ENCODE results near the gene GAB2.
A peak's percentile ranks its signal among the peaks of the same experiment; 100 is the strongest.
"Not testable (repeated sequence)": the region's sequence is repeated elsewhere in the genome, so short reads cannot be mapped to it uniquely, and the experiment has no call there.

The GAB2 gene

DNA sequence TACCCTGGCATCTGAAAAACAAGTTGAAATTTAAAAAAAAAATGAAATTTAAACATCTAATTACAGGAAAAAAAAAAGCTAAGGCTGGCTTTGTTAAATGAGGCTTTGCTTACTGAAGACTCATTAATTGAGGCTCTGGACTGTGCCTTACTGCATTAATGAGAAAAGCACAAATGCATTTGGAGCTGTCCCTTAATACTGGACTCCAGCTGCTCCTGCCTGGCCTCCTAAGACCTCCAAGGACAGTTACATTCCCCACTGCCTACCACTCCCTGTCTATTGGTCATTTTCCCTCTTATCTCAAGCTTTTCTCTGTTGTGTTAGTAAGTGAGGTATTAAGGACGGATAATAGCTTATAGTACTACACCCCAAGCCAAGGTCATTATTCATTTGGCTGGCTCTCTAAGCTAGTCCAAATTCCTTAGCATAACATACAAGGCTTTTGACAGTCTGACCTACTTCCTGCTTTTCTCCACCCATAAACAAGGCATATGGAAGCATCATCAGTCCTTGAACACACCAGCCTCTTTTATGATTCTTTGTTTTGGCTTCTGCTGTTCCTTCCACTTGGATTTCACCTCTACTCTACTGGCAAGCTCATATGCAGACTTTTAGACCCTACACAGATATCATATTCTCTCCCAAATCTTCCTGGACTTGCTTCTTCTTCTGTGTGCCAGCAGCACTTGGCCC lies 166.4 kb downstream of the GAB2 start:
- no peak for DNase-seq (ENCODE audit: low spot score)

DNA sequence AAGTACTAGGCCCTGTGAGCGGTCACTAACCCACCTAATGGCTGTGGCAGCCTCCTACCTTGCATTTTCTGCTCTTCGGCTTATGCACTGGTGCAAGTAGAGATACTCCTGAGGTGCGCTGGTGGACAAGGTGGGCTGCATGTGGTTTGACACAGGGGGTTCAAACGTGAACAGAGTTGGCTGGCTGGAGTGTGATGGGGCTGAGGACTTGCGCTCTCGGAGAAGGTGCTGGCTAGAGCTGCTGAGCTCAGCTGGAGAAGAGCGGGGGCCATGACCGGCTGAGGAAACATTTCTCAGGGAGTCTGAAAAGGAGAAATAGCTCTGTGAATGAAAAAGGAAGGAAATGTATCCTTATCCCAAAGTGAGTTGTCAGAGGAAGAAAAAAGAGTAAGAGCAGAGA lies 167.5 kb downstream of the GAB2 start:
- no peak for DNase-seq (ENCODE audit: low spot score)

DNA sequence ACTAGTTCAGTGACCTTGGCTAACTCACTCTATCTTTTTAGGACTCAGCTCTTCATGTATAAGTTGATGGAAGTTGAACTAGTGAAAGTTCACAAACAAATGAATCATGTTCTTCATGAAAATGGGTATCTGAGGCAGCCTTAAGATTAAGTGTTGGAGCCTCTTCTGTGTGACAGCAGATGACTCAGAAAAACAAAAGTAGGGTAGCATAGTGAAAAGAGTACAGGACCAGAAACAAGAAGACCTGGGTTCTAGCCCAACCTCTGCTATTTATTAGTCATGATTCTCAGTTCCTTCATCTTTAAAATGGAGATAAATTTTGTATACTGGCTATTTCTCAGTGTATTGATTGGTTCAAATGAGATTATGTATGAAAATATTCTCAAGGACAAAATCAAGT lies 168.7 kb downstream of the GAB2 start:
- no peak for DNase-seq (ENCODE audit: low spot score)

DNA sequence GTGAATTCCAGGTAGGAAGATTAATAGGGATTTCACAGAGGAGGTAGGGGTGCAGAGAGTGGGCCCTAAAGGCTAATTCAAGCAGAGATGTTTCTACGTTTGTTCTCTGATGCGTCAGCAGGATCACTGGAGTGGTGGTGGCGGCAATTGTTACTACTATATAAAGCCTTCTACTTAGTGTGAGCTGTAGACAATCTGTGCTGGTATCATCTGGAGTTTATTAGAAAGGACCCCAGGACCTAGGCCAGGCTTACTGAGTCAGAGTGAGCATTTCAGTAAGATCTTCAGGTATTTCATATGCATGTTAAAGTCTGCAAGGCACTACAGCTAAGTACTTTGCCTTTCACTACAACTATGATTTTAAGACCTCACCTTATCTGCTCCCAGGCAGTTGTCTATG lies 169.4 kb downstream of the GAB2 start:
- no peak for DNase-seq (ENCODE audit: low spot score)

DNA sequence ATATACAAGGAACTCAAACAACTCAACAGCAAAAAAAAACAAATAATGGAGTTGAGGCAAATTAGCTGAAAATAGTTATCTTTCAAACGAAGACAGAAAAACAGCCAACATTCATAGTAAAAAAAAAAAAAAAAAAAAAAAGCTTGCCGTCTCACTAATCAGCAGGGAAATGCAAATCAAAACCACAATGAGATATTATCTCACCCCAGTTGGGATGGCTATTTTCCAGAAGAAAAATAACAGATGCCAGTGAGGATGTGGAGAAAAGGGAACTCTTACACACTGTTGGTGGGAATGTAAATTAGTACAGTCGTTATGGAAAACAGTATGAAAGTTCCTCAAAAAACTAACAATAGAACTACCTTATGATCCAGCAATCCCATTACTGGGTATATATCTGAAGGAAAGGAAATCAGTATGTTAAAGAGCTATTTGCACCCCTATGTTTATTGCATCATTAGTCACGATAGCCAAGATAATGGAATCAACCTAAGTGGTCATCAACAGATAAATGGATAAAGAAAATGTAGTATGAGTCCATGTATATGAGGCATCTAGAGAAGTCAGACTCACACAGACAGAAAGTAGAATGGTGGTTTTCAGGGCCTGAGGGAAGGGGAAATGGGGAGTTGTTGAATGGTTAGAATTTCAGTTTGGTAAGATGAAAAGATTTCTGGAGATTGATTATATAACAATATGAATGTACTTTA lies 172.9 kb downstream of the GAB2 start:
- no peak for DNase-seq (ENCODE audit: low spot score)

DNA sequence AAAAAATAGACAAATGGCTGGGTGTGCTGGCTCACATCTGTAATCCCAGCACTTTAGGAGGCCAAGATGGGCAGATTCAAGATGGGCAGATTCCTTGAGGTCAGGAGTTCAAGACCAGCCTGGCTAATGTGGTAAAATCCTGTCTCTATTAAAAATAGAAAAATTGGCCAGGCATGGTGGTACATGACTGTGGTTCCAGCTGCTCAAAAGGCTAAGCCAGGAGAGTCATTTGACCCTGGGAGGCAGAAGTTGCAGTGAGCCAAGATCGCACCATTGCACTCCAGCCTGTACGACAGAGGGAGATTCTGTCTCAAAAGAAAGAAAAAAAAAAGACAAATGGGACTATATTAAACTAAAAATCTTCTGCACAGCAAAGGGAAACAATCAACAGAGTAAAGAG lies 173.5 kb downstream of the GAB2 start:
- DNase-seq (ENCODE audit: low spot score) = no peak

DNA sequence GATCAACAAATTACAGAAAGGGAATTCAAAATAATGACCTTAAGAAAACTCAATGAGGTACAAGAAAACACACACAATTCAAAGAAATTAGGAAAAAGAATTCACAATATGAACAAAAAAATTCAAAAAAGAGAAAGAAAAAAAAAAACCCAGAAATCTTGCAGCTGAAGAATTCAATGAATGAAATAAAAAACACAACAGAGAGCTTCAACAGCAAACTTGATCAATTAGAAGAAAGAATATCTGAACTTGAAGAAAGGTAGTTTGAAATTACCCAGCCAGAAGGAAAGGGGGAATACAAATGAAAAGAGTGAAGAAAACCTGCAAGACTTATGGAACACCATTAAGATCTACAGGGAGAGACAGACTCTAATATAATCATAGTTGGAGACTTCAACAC lies 176.1 kb downstream of the GAB2 start:
- DNase-seq (ENCODE audit: low spot score) = no peak

DNA sequence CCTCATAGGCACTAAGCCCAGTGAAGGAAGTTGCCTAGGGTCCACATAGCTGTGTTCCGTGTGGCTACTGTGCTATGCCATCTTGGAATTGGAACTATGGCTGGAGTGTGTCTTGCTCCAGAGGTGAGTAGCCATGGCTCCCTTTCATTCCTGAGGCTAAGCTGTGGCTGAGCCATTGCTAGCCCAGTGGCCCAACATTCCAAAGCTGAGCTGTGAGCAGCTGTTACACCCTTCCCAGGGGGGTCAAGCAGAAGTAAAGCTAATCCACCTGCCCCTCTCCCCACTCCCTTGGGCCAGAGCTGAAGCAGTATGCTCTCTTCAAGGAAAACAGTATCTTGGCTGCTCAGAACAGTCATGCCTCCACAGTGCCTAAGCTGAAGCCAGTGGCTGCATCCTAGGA lies 177.8 kb downstream of the GAB2 start:
- no peak for DNase-seq (ENCODE audit: low spot score)

DNA sequence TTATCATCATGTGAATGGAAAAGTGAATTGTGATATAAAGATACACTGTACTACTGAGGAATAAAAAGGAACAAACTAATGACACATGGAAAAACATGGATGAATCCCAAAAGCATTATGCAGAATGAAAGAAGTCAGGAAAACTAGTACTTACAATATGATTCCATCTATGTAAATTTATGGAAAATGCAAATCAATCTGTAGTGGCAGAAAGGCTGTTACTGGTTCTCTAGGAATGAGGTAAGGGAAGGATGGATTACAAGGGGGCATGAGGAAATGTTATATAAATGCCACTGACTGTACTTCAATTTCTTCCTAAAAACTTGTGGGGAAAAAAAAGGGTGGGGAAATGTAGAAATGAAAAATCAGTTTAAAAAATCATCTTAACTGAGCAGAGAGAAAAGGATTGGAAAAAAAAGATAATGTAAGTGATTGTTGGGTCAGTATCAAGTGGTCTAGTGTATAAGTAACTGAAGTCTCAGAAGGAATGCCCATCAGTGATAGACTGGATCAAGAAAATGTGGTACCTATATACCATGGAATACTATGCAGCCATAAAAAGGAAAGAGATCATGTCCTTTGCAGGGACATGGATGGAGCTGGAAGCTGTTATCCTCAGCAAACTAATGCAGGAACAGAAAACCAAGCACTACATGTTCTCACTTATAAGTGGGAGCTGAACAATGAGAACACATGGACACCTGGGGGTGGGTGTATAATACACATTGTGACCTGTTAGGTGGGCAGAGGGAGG lies 180.2 kb downstream of the GAB2 start:
- no peak for DNase-seq (ENCODE audit: low spot score)

DNA sequence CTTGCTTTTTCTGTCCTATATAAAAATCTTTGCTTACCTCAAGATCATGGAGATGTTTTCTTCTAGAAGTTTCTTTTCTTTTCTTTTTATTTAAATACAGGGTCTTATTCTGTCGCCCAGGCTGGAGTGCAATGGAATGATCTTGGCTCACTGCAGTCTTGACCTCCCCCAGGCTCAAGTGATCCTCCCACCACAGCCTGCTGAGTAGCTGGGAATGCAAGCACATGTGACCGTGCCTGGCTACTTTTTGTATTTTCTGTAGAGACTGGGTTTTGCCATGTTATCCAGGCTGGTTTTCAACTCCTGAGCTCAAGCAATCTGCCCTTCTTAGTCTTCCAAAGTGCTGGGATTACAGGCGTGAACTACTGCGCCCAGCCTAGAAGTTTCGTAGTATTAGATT lies 183.6 kb downstream of the GAB2 start:
- no peak for DNase-seq (ENCODE audit: low spot score)

DNA sequence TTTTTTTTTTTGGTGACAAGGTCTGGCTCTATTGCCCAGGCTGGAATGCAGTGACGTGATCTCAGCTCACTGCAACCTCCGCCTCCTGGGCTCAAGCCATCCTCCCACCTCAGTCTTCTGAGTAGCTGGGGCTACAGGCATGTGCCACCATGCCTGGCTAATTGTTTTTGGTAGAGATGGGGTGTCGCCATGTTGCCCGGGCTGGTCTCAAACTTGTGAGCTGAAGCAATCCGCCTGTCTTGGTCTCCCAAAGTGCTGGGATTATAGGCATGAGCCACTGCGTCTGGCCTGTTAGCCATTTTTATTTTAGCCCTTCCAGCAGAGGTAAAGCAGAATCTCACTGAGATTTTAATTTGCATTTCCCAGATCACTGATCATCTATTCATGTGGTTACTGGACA lies 184.6 kb downstream of the GAB2 start:
- not testable (repeated sequence) for DNase-seq (ENCODE audit: low spot score)

DNA sequence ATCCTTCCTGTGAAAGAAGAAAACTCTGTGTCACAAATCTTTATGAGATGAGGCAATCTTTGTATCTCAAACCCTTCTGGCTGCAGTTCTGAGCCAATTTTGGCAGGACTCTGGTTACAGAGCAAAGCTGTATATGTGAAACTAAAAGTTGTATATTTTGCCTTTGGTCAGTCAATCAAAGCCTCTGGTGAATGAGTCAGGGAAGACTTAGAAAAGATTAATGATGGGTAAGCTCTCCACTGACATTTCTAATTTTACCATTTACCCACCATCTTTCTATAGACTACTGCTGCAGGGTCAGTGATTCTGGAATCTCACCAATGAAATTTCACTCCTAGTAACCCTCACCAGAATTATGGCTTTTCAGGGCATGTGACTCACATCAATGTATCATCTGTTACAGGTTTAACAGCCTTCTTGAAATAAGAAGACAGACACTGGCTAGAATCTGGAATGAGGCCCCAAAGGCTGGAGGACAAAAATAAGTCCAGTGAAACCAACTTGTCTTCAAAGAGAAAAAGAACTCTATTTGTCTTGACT lies 185.6 kb downstream of the GAB2 start:
- no peak for DNase-seq (ENCODE audit: low spot score)

DNA sequence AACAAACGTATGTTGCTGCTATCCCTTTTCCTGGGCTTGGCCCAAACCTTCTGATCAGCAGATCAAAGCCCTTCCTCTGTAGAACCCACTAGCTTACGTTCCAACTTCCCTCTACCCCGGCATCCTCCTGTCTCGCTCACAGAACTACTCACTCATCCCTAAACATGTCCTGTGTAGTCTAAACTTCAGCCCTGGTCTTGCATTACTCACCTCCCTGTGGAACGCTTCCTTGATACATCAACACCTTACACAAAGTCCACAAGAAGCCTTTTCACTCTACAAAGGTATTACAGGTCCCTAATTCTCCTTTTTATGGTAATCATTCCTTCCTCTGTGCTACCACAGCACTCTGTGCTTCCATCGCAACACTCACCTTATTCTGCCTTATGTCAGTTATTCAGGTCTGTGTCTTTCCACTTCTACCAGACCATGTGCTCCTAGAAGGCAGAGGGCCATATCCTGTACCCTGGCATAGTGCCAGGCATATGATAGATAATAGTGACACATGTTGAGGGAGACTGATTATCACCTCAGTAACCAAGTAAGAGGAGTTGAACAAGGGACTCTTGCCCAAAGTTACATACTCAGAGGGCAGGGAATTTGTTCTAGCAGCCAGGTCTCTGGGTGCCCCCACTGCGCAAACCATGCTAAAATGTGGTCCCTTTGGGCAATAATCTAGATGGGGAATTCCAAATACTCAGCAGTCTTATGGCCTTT lies 187.3 kb downstream of the GAB2 start:
- DNase-seq (ENCODE audit: low spot score) = no peak

DNA sequence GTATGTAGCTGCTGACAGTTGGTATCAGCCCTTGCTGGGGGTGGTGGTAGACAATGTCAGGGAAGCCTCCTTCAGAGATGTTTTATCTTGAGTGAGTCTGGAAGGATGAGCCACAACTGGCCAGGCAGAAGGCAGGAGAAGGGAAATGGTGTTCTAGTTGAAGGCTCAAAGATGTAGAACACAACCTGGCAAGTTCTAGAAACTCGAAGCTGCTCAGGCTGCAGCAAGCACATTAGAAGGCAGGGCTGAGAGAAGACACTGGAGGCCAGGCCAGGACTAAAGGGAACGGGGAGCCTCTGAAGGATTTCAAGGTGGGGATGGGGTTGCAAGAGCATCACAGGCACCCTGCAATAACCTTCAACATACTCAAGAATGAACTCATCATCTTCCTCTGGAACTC lies 188.5 kb downstream of the GAB2 start:
- no peak for DNase-seq (ENCODE audit: low spot score)

DNA sequence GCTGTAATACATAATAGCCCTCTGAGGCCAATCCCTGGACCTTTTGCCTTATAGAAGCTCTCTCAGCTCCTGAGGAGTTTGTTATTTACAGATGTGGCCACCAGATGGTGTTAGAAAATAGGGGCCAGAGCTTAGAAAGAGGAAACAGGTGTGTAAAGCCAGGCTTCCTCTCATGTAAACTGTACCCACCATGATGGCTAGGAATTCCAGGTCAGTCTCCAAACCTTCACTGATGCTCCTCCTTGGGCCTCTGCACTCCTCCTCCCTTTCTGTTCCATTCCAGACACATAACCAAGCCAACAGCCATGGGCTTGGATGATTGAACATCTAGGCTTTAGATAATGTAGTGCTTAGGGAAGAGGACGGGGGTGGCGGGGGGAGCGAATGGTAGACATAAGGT lies 189.2 kb downstream of the GAB2 start:
- DNase-seq (ENCODE audit: low spot score) = peak; percentile 68

DNA sequence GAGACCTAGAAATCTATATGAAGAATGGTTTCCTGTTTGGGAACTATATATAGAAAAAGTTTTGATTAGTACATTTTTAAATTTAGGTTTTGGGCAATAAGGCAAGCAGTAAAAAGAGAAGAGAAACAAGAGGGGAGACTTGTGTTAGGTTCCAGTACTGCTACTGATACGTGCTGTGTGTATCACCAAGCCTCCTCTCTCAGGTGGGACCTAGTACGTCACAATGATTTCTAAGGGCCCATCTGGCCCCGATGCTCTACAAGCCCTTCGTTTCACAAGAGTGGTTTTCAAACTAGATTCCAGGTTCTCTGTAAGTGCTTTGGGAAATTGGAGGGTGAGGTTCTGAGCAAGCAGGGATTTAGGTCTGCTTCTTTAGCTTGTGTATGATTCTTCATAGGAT lies 189.7 kb downstream of the GAB2 start:
- DNase-seq (ENCODE audit: low spot score) = no peak

DNA sequence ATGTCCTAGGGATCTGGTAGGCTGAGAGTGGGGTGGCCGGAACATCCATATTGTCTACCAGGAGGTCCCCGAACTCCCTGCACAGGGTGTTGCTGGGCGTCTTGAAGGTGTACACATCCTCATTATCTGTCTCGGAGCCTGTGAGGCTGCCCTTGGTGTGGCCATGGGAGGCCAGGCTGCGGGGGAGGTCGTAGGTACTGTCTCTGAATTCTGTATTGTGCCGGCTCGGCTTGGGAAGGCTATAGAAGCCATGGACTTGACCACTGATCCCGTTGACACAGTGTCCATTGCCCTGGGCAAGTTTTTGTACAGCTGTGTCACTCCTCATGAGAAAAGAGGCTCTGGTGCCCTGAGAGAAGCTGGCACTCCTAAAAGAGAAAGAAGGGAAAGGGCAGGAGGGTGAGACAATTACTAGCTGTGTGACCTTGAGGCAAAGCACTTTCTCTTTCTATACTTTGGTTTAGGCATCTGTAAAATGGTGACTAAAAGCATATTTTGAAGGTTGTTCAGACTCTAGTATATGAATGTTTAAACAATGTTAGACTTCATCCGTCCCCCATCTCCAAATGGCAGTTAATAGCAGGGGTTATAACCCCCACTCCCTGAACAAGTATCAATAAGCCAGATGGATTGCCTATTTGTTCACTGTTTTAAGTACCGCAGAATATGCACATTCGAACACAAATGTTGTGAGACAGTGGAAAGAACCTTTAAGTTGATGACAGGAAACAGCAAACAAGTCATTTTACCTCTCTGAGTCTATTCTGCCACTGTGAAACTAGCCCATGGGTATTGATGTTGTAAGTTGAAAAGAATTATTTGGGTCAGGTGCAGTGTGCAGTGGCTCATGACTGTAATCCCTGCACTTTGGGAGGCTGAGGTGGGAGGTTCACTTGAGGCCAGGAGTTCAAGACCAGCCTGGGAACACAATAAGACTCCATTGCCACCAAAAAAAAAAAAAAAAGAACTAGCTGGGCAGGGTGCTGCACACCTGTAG lies 190.6 kb downstream of the GAB2 start:
- no peak for DNase-seq (ENCODE audit: low spot score)

DNA sequence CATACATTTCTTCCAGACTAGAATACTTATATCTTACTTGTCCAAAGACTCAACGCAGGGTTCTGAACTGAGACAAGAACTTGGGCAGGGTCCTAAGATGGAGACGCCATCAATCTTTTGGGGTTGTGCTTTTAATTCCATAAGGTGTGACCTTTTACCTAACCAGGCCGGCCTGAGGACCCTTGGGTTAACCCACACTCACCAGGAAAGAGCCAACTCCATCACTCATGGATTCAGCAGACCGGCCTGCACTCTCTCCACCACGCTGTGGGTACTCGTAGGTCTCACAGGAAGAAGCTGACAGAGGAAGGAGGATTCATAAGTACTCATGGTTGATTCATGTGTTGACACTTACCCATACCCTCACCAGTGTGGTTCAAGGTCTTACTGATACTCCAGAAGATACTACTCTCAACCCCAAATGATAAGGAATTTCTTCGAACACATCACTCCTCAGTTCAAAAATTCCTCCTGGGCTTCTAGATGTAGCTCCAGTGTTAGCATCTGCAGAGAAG lies 192.7 kb downstream of the GAB2 start:
- DNase-seq (ENCODE audit: low spot score) = no peak

DNA sequence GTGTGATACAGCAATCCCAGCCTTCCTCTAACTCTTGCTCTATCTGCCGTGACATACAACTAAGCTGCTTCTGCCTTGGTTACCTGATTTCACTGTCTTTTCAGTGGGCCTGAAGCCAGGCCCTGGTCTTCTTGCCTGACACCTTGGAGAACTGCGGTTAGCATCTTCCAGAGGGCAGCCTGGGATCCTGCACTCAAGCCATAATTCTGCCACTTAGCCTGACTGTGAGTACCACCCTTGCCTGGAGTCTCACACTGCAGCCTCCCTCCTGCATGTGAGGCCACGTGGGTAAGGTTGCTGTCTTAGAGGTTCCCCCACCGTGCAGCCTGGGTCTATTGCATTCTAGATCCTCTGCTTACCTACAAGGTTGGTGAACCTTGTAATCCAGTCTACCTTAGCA lies 193.1 kb downstream of the GAB2 start:
- no peak for DNase-seq (ENCODE audit: low spot score)

DNA sequence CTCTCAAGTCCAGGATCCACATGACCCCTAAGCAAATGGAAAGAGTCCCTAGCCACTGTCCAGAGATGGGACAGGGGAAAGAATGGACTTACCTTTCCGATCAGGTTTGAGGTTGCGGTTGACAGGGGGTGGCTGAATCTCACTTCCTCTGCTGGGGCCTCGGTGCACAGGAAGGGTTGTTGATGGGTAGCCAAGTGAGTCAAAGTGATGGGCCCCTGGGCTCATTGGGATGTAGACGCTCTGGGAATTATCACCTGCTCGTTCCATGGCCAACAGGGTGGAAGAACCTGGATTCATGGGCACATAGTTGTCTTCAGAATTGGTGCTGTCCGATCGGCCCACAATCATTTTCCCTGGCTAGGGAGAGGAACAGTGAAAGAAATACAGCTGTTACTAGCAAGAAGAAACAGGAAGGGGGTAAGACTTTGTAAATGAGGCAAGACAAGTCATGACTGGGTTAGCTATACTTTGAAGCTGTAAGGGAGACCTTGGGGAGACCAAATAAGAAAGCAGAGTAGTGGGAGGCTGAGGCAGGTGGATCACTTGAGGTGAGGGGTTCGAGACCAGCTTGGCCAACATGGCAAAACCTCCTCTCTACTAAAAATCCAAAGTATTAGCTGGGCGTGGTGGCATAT lies 194.2 kb downstream of the GAB2 start:
- DNase-seq (ENCODE audit: low spot score) = no peak
